IPS-18a (cell line): ENCODE results near the gene UGP2.
A peak's percentile ranks its signal among the peaks of the same experiment; 100 is the strongest.

Source experiments
- H3K27ac ChIP-seq: one replicate; pipeline ENCODE4 v1.5.1; 2013; ENCODE audit warnings: low read length
- H3K27me3 ChIP-seq: one replicate; pipeline ENCODE4 v1.6.1; 2013; ENCODE audit warnings: mild to moderate bottlenecking, low read length; ENCODE audit not compliant: control insufficient read depth, insufficient read depth
- H3K36me3 ChIP-seq: one replicate; pipeline ENCODE4 v1.6.1; 2013; ENCODE audit warnings: low read depth, low read length; ENCODE audit not compliant: control insufficient read depth
- H3K4me1 ChIP-seq: one replicate; pipeline ENCODE4 v1.6.1; 2013; ENCODE audit warnings: low read depth, low read length; ENCODE audit not compliant: control insufficient read depth
- H3K4me3 ChIP-seq: one replicate; pipeline ENCODE4 v1.5.1; 2013; ENCODE audit warnings: low read length
- H3K9ac ChIP-seq: one replicate; pipeline ENCODE4 v1.6.1; 2013; ENCODE audit warnings: mild to moderate bottlenecking, low read length, moderate library complexity
- H3K9me3 ChIP-seq: one replicate; pipeline ENCODE4 v1.6.1; 2013; ENCODE audit warnings: low read depth, low read length; ENCODE audit not compliant: control insufficient read depth

UGP2 gene

GRCh38 chr2:63818271-63818670 lies 23.4 kb upstream of the UGP2 start:
- Histone ChIP-seq H3K27ac (no peak overlapping the region), H3K4me1 (peaks cover 13% of the 10 kb centered on the region), H3K36me3 (no peaks in the 10 kb centered on the region), H3K9ac (no peak overlapping the region), H3K27me3 (no peaks in the 10 kb centered on the region), H3K9me3 (no peaks in the 10 kb centered on the region), H3K4me3 (no peak overlapping the region)

- H3K9ac ChIP-seq: no peak overlapping the region
- H3K27me3 ChIP-seq: no peaks in the 10 kb centered on the region
- peaks cover 13% of the 10 kb centered on the region for H3K4me1 ChIP-seq
- H3K9me3 ChIP-seq: no peaks in the 10 kb centered on the region
- no peak overlapping the region for H3K27ac ChIP-seq
- no peaks in the 10 kb centered on the region for H3K36me3 ChIP-seq
- H3K4me3 ChIP-seq: no peak overlapping the region
Observed at GRCh38 chr2:63819256-63819655, 22.4 kb upstream of the UGP2 start.

GRCh38 chr2:63819765-63820717 lies 21.7 kb upstream of the UGP2 start:
- Histone ChIP-seq H3K36me3 (no peaks in the 10 kb centered on the region), H3K27me3 (no peaks in the 10 kb centered on the region), H3K27ac (no peak overlapping the region), H3K9me3 (no peaks in the 10 kb centered on the region), H3K4me3 (no peak overlapping the region), H3K4me1 (peaks cover 13% of the 10 kb centered on the region), H3K9ac (no peak overlapping the region)

GRCh38 chr2:63820969-63821368 lies 20.7 kb upstream of the UGP2 start:
- H3K27ac ChIP-seq: no peak overlapping the region
- H3K4me3 ChIP-seq: no peak overlapping the region

GRCh38 chr2:63821396-63821795 lies 20.3 kb upstream of the UGP2 start:
- H3K27ac ChIP-seq: no peak overlapping the region
- no peaks in the 10 kb centered on the region for H3K36me3 ChIP-seq
- no peak overlapping the region for H3K4me3 ChIP-seq
- H3K27me3 ChIP-seq: no peaks in the 10 kb centered on the region
- peaks cover 10% of the 10 kb centered on the region for H3K4me1 ChIP-seq
- H3K9ac ChIP-seq: no peak overlapping the region
- H3K9me3 ChIP-seq: no peaks in the 10 kb centered on the region

More at GRCh38 chr2:63820969-63821368, 20.7 kb upstream of the UGP2 start:
- Histone ChIP-seq H3K27me3 (no peaks in the 10 kb centered on the region), H3K9ac (no peak overlapping the region), H3K4me1 (peaks cover 10% of the 10 kb centered on the region), H3K9me3 (no peaks in the 10 kb centered on the region), H3K36me3 (no peaks in the 10 kb centered on the region)

GRCh38 chr2:63822478-63822877 lies 19.2 kb upstream of the UGP2 start:
- H3K27ac ChIP-seq: no peak overlapping the region
- H3K4me1 ChIP-seq: peaks cover 10% of the 10 kb centered on the region
- H3K9ac ChIP-seq: no peak overlapping the region
- H3K4me3 ChIP-seq: no peak overlapping the region
- no peaks in the 10 kb centered on the region for H3K27me3 ChIP-seq
- H3K36me3 ChIP-seq: no peaks in the 10 kb centered on the region
- no peaks in the 10 kb centered on the region for H3K9me3 ChIP-seq

GRCh38 chr2:63827749-63828148 lies 13.9 kb upstream of the UGP2 start:
- Histone ChIP-seq H3K27ac (no peak overlapping the region), H3K4me3 (no peak overlapping the region), H3K9me3 (no peaks in the 10 kb centered on the region), H3K27me3 (no peaks in the 10 kb centered on the region), H3K36me3 (no peaks in the 10 kb centered on the region), H3K9ac (no peak overlapping the region), H3K4me1 (no peaks in the 10 kb centered on the region)

- H3K27me3 ChIP-seq: no peaks in the 10 kb centered on the region
- H3K36me3 ChIP-seq: no peaks in the 10 kb centered on the region
- H3K27ac ChIP-seq: no peak overlapping the region
- no peaks in the 10 kb centered on the region for H3K9me3 ChIP-seq
- H3K4me3 ChIP-seq: no peak overlapping the region
- no peaks in the 10 kb centered on the region for H3K4me1 ChIP-seq
- no peak overlapping the region for H3K9ac ChIP-seq
Observed at GRCh38 chr2:63831176-63831575, 10.5 kb upstream of the UGP2 start.

GRCh38 chr2:63834401-63834800 lies 7.3 kb upstream of the UGP2 start:
- Histone ChIP-seq H3K27ac (no peak overlapping the region), H3K9ac (no peak overlapping the region), H3K27me3 (no peaks in the 10 kb centered on the region), H3K4me1 (peaks cover 4% of the 10 kb centered on the region), H3K4me3 (no peak overlapping the region), H3K36me3 (no peaks in the 10 kb centered on the region), H3K9me3 (no peaks in the 10 kb centered on the region)

GRCh38 chr2:63837036-63837594 lies 4.6 kb upstream of the UGP2 start:
- no peak overlapping the region for H3K9ac ChIP-seq
- peaks cover 12% of the 10 kb centered on the region for H3K4me1 ChIP-seq
- no peaks in the 10 kb centered on the region for H3K27me3 ChIP-seq
- H3K4me3 ChIP-seq: no peak overlapping the region
- H3K9me3 ChIP-seq: no peaks in the 10 kb centered on the region
- H3K36me3 ChIP-seq: no peaks in the 10 kb centered on the region
- H3K27ac ChIP-seq: no peak overlapping the region

- Histone ChIP-seq H3K27ac (peak overlapping the region; percentile 54), H3K4me1 (peaks cover 12% of the 10 kb centered on the region)
Observed at GRCh38 chr2:63840081-63840784, 1.5 kb upstream of the UGP2 start.

More at GRCh38 chr2:63840081-63840784, 1.5 kb upstream of the UGP2 start:
- Histone ChIP-seq H3K9me3 (no peaks in the 10 kb centered on the region), H3K36me3 (peaks cover 6% of the 10 kb centered on the region), H3K9ac (peak overlapping the region; percentile 88), H3K27me3 (no peaks in the 10 kb centered on the region), H3K4me3 (peak overlapping the region; percentile 93)
